ENCODE data around the gene ACADVL. TPM values are rescaled to one million over a fixed set of nuclear protein-coding genes. Genes with fewer than 3 reads are reported as not detected.

ACADVL gene
- total RNA-seq, 1 experiment from 2014 or later: 205 TPM

- no peak for DNase-seq (ENCODE audit: low read depth in 1 of 2, low spot score in 2 of 2)
- Histone ChIP-seq H3K27ac (no peak overlapping the region), H3K27me3 (replicated peaks) (peaks cover 13% of the 10 kb centered on the region; the same call in 1 of the 2 replicates), H3K4me3 (no peak overlapping the region), H3K9me3 (replicated peaks) (no peaks in the 10 kb centered on the region), H3K4me1 (replicated peaks) (peaks cover 26% of the 10 kb centered on the region), H3K36me3 (peaks cover 6% of the 10 kb centered on the region)
These were observed 43.4 kb downstream of the ACADVL start for GRCh38 chr17:7262935-7263800.

- H3K4me1 ChIP-seq (replicated peaks): peaks cover 26% of the 10 kb centered on the region
- peaks cover 3% of the 10 kb centered on the region for H3K36me3 ChIP-seq
- no peaks in the 10 kb centered on the region for H3K9me3 ChIP-seq (replicated peaks)
- H3K4me3 ChIP-seq: no peak overlapping the region
- H3K27ac ChIP-seq: no peak overlapping the region
- H3K27me3 ChIP-seq (replicated peaks): peaks cover 13% of the 10 kb centered on the region; the same call in 1 of the 2 replicates
- no peak for DNase-seq (ENCODE audit: low read depth in 1 of 2, low spot score in 2 of 2)
These were observed 44.0 kb downstream of the ACADVL start for GRCh38 chr17:7263801-7264078.

DNA sequence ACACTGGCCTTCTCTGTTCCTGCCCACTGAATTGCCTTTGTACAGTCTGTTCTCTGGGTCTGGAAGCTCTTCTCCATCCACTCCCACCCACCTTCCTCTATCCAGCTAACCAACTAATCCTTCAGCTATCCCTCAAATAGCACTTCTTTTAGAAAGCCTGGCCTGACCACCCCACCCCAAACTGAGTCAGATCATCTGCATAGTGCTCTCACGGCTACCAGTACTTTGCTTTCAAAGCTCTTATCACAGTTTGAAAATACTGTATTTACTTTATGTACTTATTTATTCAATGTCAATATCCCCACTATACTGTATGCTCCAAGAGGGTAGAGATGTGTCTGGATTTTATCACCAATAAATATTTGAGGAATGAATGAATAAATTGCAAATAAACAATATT, 47.0 kb downstream of the ACADVL start:
- DNase-seq (ENCODE audit: low read depth in 1 of 2, low spot score in 2 of 2): no peak
- Histone ChIP-seq H3K4me3 (no peak overlapping the region), H3K4me1 (replicated peaks) (peaks cover 26% of the 10 kb centered on the region), H3K36me3 (no peaks in the 10 kb centered on the region), H3K27ac (no peak overlapping the region), H3K9me3 (replicated peaks) (no peaks in the 10 kb centered on the region), H3K27me3 (replicated peaks) (peaks cover 12% of the 10 kb centered on the region; the same call in 1 of the 2 replicates)

Other genes starting within 250 kb of the ACADVL start
- gene ALOX12, start 223.9 kb upstream of the ACADVL start, total RNA-seq (2014; rRNA removed; shearing (Covaris generic)): not detected in 2 replicates
- gene RNASEK, start 207.3 kb upstream of the ACADVL start, total RNA-seq (2014; rRNA removed; shearing (Covaris generic)): 104 and 146 TPM in 2 replicates
- not detected in 2 replicates for gene BCL6B, start 196.9 kb upstream of the ACADVL start, total RNA-seq (2014; rRNA removed; shearing (Covaris generic))
- not detected in 2 replicates for gene SLC16A13, start 183.9 kb upstream of the ACADVL start, total RNA-seq (2014; rRNA removed; shearing (Covaris generic))
- not detected in 2 replicates for gene SLC16A11, start 175.8 kb upstream of the ACADVL start, total RNA-seq (2014; rRNA removed; shearing (Covaris generic))
- gene CLEC10A, start 139.7 kb upstream of the ACADVL start, total RNA-seq (2014; rRNA removed; shearing (Covaris generic)): not detected in 2 replicates
- gene ASGR2, start 105.1 kb upstream of the ACADVL start, total RNA-seq (2014; rRNA removed; shearing (Covaris generic)): not detected in 2 replicates
- gene ASGR1, start 40.6 kb upstream of the ACADVL start, total RNA-seq (2014; rRNA removed; shearing (Covaris generic)): 0.16 TPM in 1 of 2 replicates, not detected in the other
- gene DLG4, start 102 bp upstream of the ACADVL start, total RNA-seq (2014; rRNA removed; shearing (Covaris generic)): 8.9 and 9.3 TPM in 2 replicates
- 30.6 and 45.3 TPM in 2 replicates for gene DVL2, start 14.6 kb downstream of the ACADVL start, total RNA-seq (2014; rRNA removed; shearing (Covaris generic))
- 27.5 and 30.3 TPM in 2 replicates for gene PHF23, start 19.5 kb downstream of the ACADVL start, total RNA-seq (2014; rRNA removed; shearing (Covaris generic))
- 139 and 146 TPM in 2 replicates for gene GABARAP, start 22.5 kb downstream of the ACADVL start, total RNA-seq (2014; rRNA removed; shearing (Covaris generic))
- gene CTDNEP1, start 31.8 kb downstream of the ACADVL start, total RNA-seq (2014; rRNA removed; shearing (Covaris generic)): 15.5 and 21.8 TPM in 2 replicates
- gene ELP5, start 32.3 kb downstream of the ACADVL start, total RNA-seq (2014; rRNA removed; shearing (Covaris generic)): 37.2 and 52.4 TPM in 2 replicates
- not detected in 2 replicates for gene CLDN7, start 42.5 kb downstream of the ACADVL start, total RNA-seq (2014; rRNA removed; shearing (Covaris generic))
- 0.32 TPM in 1 of 2 replicates, not detected in the other for gene SLC2A4, start 61.8 kb downstream of the ACADVL start, total RNA-seq (2014; rRNA removed; shearing (Covaris generic))
- gene YBX2, start 74.7 kb downstream of the ACADVL start, total RNA-seq (2014; rRNA removed; shearing (Covaris generic)): not detected in 2 replicates
- 342 and 632 TPM in 2 replicates for gene EIF5A, start 87.7 kb downstream of the ACADVL start, total RNA-seq (2014; rRNA removed; shearing (Covaris generic))
- gene GPS2, start 95.4 kb downstream of the ACADVL start, total RNA-seq (2014; rRNA removed; shearing (Covaris generic)): 86.3 and 112 TPM in 2 replicates
- 8.1 and 13.8 TPM in 2 replicates for gene NEURL4, start 109.4 kb downstream of the ACADVL start, total RNA-seq (2014; rRNA removed; shearing (Covaris generic))
- not detected in 2 replicates for gene ACAP1, start 116.6 kb downstream of the ACADVL start, total RNA-seq (2014; rRNA removed; shearing (Covaris generic))
- gene KCTD11, start 132.2 kb downstream of the ACADVL start, total RNA-seq (2014; rRNA removed; shearing (Covaris generic)): 5.4 and 7.0 TPM in 2 replicates
- not detected in 2 replicates for gene TMEM95, start 135.2 kb downstream of the ACADVL start, total RNA-seq (2014; rRNA removed; shearing (Covaris generic))
- not detected in 2 replicates for gene TNK1, start 161.2 kb downstream of the ACADVL start, total RNA-seq (2014; rRNA removed; shearing (Covaris generic))
- 13.3 and 14.2 TPM in 2 replicates for gene PLSCR3, start 174.6 kb downstream of the ACADVL start, total RNA-seq (2014; rRNA removed; shearing (Covaris generic))
- 24.7 and 28.8 TPM in 2 replicates for gene TMEM256, start 184.2 kb downstream of the ACADVL start, total RNA-seq (2014; rRNA removed; shearing (Covaris generic))
- gene NLGN2, start 187.9 kb downstream of the ACADVL start, total RNA-seq (2014; rRNA removed; shearing (Covaris generic)): 2.2 and 3.9 TPM in 2 replicates
- gene SPEM1, start 200.4 kb downstream of the ACADVL start, total RNA-seq (2014; rRNA removed; shearing (Covaris generic)): not detected in 2 replicates
- not detected in 2 replicates for gene SPEM2, start 205.7 kb downstream of the ACADVL start, total RNA-seq (2014; rRNA removed; shearing (Covaris generic))
- not detected in 2 replicates for gene SPEM3, start 208.9 kb downstream of the ACADVL start, total RNA-seq (2014; rRNA removed; shearing (Covaris generic))
- 0.45 TPM in 1 of 2 replicates, not detected in the other for gene TMEM102, start 215.5 kb downstream of the ACADVL start, total RNA-seq (2014; rRNA removed; shearing (Covaris generic))
- gene FGF11, start 219.6 kb downstream of the ACADVL start, total RNA-seq (2014; rRNA removed; shearing (Covaris generic)): not detected in 2 replicates
- 3.9 and 14.7 TPM in 2 replicates for gene CHRNB1, start 225.1 kb downstream of the ACADVL start, total RNA-seq (2014; rRNA removed; shearing (Covaris generic))

Data from SJSA1 (cell line).